H9 (cell line): Measurements from ENCODE around the gene A1CF. TPM values are rescaled to one million over a fixed set of nuclear protein-coding genes. Genes with fewer than 3 reads are reported as not detected.

Source experiments
- DNase-seq: peaks from one replicate; pipeline ENCODE4 v3.0.0-alpha.2; 2017
- H2AFZ ChIP-seq: one replicate; pipeline ENCODE4 v1.6.1; 2013; ENCODE audit warnings: mild to moderate bottlenecking, low read length, control low read depth, moderate library complexity
- H2AK5ac ChIP-seq: 2 replicates; pipeline ENCODE4 v1.6.1; 2013; ENCODE audit warnings: low read length, control low read depth, mixed read lengths; ENCODE audit not compliant: insufficient read length
- H2BK120ac ChIP-seq: one replicate; pipeline ENCODE4 v1.6.1; 2013; ENCODE audit warnings: low read depth, mild to moderate bottlenecking, low read length, control low read depth, inconsistent platforms; ENCODE audit not compliant: poor library complexity, severe bottlenecking
- H2BK12ac ChIP-seq: 2 replicates; pipeline ENCODE4 v1.6.1; 2013; ENCODE audit warnings: low read length, control low read depth, mixed read lengths, low read depth; ENCODE audit not compliant: insufficient read length
- H2BK15ac ChIP-seq: 2 replicates; pipeline ENCODE4 v1.6.1; 2013; ENCODE audit warnings: low read depth, low read length, control low read depth
- H2BK20ac ChIP-seq: one replicate; pipeline ENCODE4 v1.6.1; 2013; ENCODE audit warnings: low read depth, mild to moderate bottlenecking, low read length, control low read depth, inconsistent platforms; ENCODE audit not compliant: poor library complexity, severe bottlenecking
- H2BK5ac ChIP-seq: 2 replicates; pipeline ENCODE4 v1.6.1; 2013; ENCODE audit warnings: low read length, control low read depth, mixed read lengths; ENCODE audit not compliant: insufficient read length
- H3K14ac ChIP-seq: 2 replicates; pipeline ENCODE4 v1.6.1; 2013; ENCODE audit warnings: low read length, control low read depth; ENCODE audit not compliant: insufficient read depth
- H3K18ac ChIP-seq: 2 replicates; pipeline ENCODE4 v1.6.1; 2013; ENCODE audit warnings: low read depth, mild to moderate bottlenecking, mixed read lengths, low read length, control low read depth; ENCODE audit not compliant: insufficient read length
- H3K23ac ChIP-seq: 2 replicates; pipeline ENCODE4 v1.6.1; 2013; ENCODE audit warnings: low read length, control low read depth, mixed read lengths, low read depth; ENCODE audit not compliant: insufficient read length
- H3K23me2 ChIP-seq: 2 replicates; pipeline ENCODE4 v1.6.1; 2013; ENCODE audit warnings: low read depth, mild to moderate bottlenecking, mixed read lengths, low read length, control low read depth; ENCODE audit not compliant: insufficient read length, poor library complexity, severe bottlenecking
- H3K27ac ChIP-seq: 2 replicates; pipeline ENCODE4 v1.5.1; 2013; ENCODE audit warnings: low read length, control low read depth, mixed read lengths, low read depth; ENCODE audit not compliant: insufficient read length
- H3K27me3 ChIP-seq: 2 replicates; pipeline ENCODE4 v1.6.1; 2013; ENCODE audit warnings: low read length, control low read depth, inconsistent platforms; ENCODE audit not compliant: insufficient read depth
- H3K4ac ChIP-seq: 2 replicates; pipeline ENCODE4 v1.6.1; 2013; ENCODE audit warnings: low read depth, mild to moderate bottlenecking, control low read depth, inconsistent platforms, low read length, moderate library complexity
- H3K4me1 ChIP-seq: 2 replicates; pipeline ENCODE4 v1.6.1; 2013; ENCODE audit warnings: low read length, control low read depth, inconsistent platforms; ENCODE audit not compliant: insufficient read depth
- H3K4me2 ChIP-seq: 2 replicates; pipeline ENCODE4 v1.6.1; 2013; ENCODE audit warnings: low read length, control low read depth, mixed read lengths; ENCODE audit not compliant: insufficient read length, insufficient read depth
- H3K56ac ChIP-seq: 2 replicates; pipeline ENCODE4 v1.6.1; 2013; ENCODE audit warnings: low read depth, mild to moderate bottlenecking, mixed read lengths, low read length, control low read depth; ENCODE audit not compliant: insufficient read length
- H3K79me1 ChIP-seq: 2 replicates; pipeline ENCODE4 v1.6.1; 2013; ENCODE audit warnings: low read depth, mild to moderate bottlenecking, moderate library complexity, low read length, control low read depth, inconsistent platforms; ENCODE audit not compliant: insufficient read depth, poor library complexity, severe bottlenecking
- H3K79me2 ChIP-seq: 2 replicates; pipeline ENCODE4 v1.6.1; 2013; ENCODE audit warnings: low read length, control low read depth, inconsistent platforms; ENCODE audit not compliant: insufficient read depth
- H3K9ac ChIP-seq: 2 replicates; pipeline ENCODE4 v1.6.1; 2013; ENCODE audit warnings: low read length, control low read depth, mixed read lengths; ENCODE audit not compliant: insufficient read length; ENCODE audit errors: extremely low read depth
- H3K9me3 ChIP-seq: one replicate; pipeline ENCODE4 v1.6.1; 2013; ENCODE audit warnings: low read depth, low read length, inconsistent platforms; ENCODE audit not compliant: control insufficient read depth
- H3T11ph ChIP-seq: one replicate; pipeline ENCODE4 v1.6.1; 2013; ENCODE audit warnings: mild to moderate bottlenecking, low read length, control low read depth, inconsistent platforms
- H4K20me1 ChIP-seq: one replicate; pipeline ENCODE4 v1.6.1; 2013; ENCODE audit not compliant: control insufficient read depth, insufficient read length, insufficient read depth
- H4K5ac ChIP-seq: 2 replicates; pipeline ENCODE4 v1.6.1; 2013; ENCODE audit warnings: low read depth, mild to moderate bottlenecking, mixed read lengths, low read length, control low read depth; ENCODE audit not compliant: insufficient read length
- H4K8ac ChIP-seq: replicated peaks from 2 replicates; pipeline ENCODE4 v1.6.1; 2013; ENCODE audit warnings: low read length, control low read depth, mixed read lengths, low read depth; ENCODE audit not compliant: insufficient read length
- H4K91ac ChIP-seq: 2 replicates; pipeline ENCODE4 v1.6.1; 2013; ENCODE audit warnings: low read depth, mild to moderate bottlenecking, moderate library complexity, mixed read lengths, low read length, control low read depth; ENCODE audit not compliant: insufficient read length
- H3K27ac Mint-ChIP-seq, 3 experiments: 2 replicates in 2 of 3; 3 replicates in 1 of 3; pipeline ENCODE4 v1.8.0; 2020 to 2021; ENCODE audit warnings: mixed read lengths in 3 of 3, mild to moderate bottlenecking in 1 of 3, moderate library complexity in 1 of 3
- H3K27me3 Mint-ChIP-seq: 2 replicates; pipeline ENCODE4 v1.8.0; 2021; ENCODE audit warnings: low read depth, mild to moderate bottlenecking, moderate library complexity, mixed read lengths
- H3K36me3 Mint-ChIP-seq, 3 experiments: 2 replicates in 2 of 3; 3 replicates in 1 of 3; pipeline ENCODE4 v1.8.0; 2020 to 2021; ENCODE audit warnings: low read depth in 3 of 3, mixed read lengths in 3 of 3; ENCODE audit not compliant: insufficient read depth in 1 of 3
- H3K4me1 Mint-ChIP-seq, 2 experiments: 2 replicates each; pipeline ENCODE4 v1.8.0; 2020; ENCODE audit warnings: mixed read lengths in 2 of 2
- H3K4me3 Mint-ChIP-seq, 2 experiments: 2 replicates in 1 of 2; 3 replicates in 1 of 2; pipeline ENCODE4 v1.8.0; 2020 to 2021; ENCODE audit warnings: mild to moderate bottlenecking in 2 of 2, mixed read lengths in 2 of 2, moderate library complexity in 1 of 2
- H3K9me3 Mint-ChIP-seq, 2 experiments: 2 replicates in 1 of 2; 3 replicates in 1 of 2; pipeline ENCODE4 v1.8.0; 2020; ENCODE audit warnings: mild to moderate bottlenecking in 2 of 2, mixed read lengths in 2 of 2, moderate library complexity in 1 of 2
- CTCF ChIP-seq: fragments of 200-600 bp; sonication (generic); conservative IDR thresholded peaks from 3 replicates; pipeline ENCODE4 v1.8.0; 2021; ENCODE audit warnings: antibody characterized with exemption, mild to moderate bottlenecking
- total RNA-seq: library from RNA; stranded (reverse); gene quantifications from 2 replicates; pipeline ENCODE4 v1.2.1, GENCODE V29; 2021

Gene A1CF
- total RNA-seq, 1 experiment from 2014 or later: not detected

GRCh38 chr10:50917486-50917885, 32.1 kb upstream of the A1CF start:
- no peak overlapping the region for H4K5ac ChIP-seq
- no peak overlapping the region for H3K4me2 ChIP-seq
- H3K27me3 Mint-ChIP-seq: peaks cover 2% of the 10 kb centered on the region

More at GRCh38 chr10:50917486-50917885, 32.1 kb upstream of the A1CF start:
- H3T11ph ChIP-seq: no peak overlapping the region
- H3K27ac Mint-ChIP-seq: no peak overlapping the region
- H3K18ac ChIP-seq: no peak overlapping the region
- H3K23me2 ChIP-seq: no peaks in the 10 kb centered on the region
- H2BK120ac ChIP-seq: no peak overlapping the region
- no peak overlapping the region for H3K27ac ChIP-seq
- peaks cover 0 to 6% (median 6%) of the 10 kb centered on the region in 3 experiments; a peak in 3 of 7 replicates for H3K36me3 Mint-ChIP-seq
- H3K79me1 ChIP-seq: no peaks in the 10 kb centered on the region
- no peak overlapping the region for H2BK15ac ChIP-seq
- no peaks in the 10 kb centered on the region for H3K9me3 ChIP-seq
- DNase-seq: no peak
- H3K9ac ChIP-seq: no peak overlapping the region
- no peak for TF ChIP-seq CTCF
- no peaks in the 10 kb centered on the region for H3K79me2 ChIP-seq
- no peaks in the 10 kb centered on the region for H3K4me1 ChIP-seq
- H3K14ac ChIP-seq: no peak overlapping the region
- H4K20me1 ChIP-seq: no peaks in the 10 kb centered on the region
- H3K4me3 Mint-ChIP-seq: no peak overlapping the region
- no peak overlapping the region for H4K91ac ChIP-seq
- H3K56ac ChIP-seq: no peak overlapping the region
- H2BK12ac ChIP-seq: no peak overlapping the region
- peaks cover 5 to 10% of the 10 kb centered on the region in 2 experiments for H3K9me3 Mint-ChIP-seq
- H2BK20ac ChIP-seq: no peak overlapping the region
- H3K4ac ChIP-seq: no peak overlapping the region
- H3K23ac ChIP-seq: no peak overlapping the region
- H2AFZ ChIP-seq: no peak overlapping the region
- no peak overlapping the region for H4K8ac ChIP-seq
- no peaks in the 10 kb centered on the region for H3K27me3 ChIP-seq
- no peak overlapping the region for H2AK5ac ChIP-seq
- H3K4me1 Mint-ChIP-seq: no peaks in the 10 kb centered on the region
- no peak overlapping the region for H2BK5ac ChIP-seq
